HFFc6 (cell line): ENCODE data around the gene PADI1. TPM values are rescaled to one million over a fixed set of nuclear protein-coding genes. Genes with fewer than 3 reads are reported as not detected.

Experiments
- DNase-seq: peaks from one replicate; pipeline ENCODE4 v3.0.0-alpha.2; 2018
- H3K27ac Mint-ChIP-seq: 2 replicates; pipeline ENCODE4 v1.8.0; 2020; ENCODE audit warnings: mild to moderate bottlenecking, mixed read lengths
- H3K27me3 Mint-ChIP-seq: 2 replicates; pipeline ENCODE4 v1.8.0; 2021; ENCODE audit warnings: mild to moderate bottlenecking, moderate library complexity, mixed read lengths; ENCODE audit not compliant: insufficient read depth
- H3K36me3 Mint-ChIP-seq: 2 replicates; pipeline ENCODE4 v1.8.0; 2021; ENCODE audit warnings: low read depth, mixed read lengths
- H3K4me1 Mint-ChIP-seq: 2 replicates; pipeline ENCODE4 v1.8.0; 2020; ENCODE audit warnings: low read depth, mixed read lengths
- H3K4me3 Mint-ChIP-seq: 2 replicates; pipeline ENCODE4 v1.8.0; 2020; ENCODE audit warnings: mild to moderate bottlenecking, moderate library complexity, mixed read lengths
- H3K9me3 Mint-ChIP-seq: 2 replicates; pipeline ENCODE4 v1.8.0; 2020; ENCODE audit warnings: mild to moderate bottlenecking, mixed read lengths
- total RNA-seq, 6 experiments: library from RNA; stranded (reverse); fragmentation: NEBNext Ultra II Directional; extraction: Animal tissue kit (Norgen Biotek cat#: 25700); gene quantifications; 2 replicates in 1 of 6; 3 replicates in 5 of 6; pipeline ENCODE4 v1.2.3, GENCODE V29; 2021
- TF ChIP-seq, protein P1 (sequence below): fragments of 200-600 bp; sonication (generic); IDR thresholded peaks from 2 replicates; pipeline ENCODE4 v1.5.0; 2021; ENCODE audit warnings: antibody characterized with exemption, mild to moderate bottlenecking

PADI1 gene
- total RNA-seq, 6 experiments from 2014 or later = 0.11 to 0.95 (median 0.22) TPM; not detected in 1

DNA sequence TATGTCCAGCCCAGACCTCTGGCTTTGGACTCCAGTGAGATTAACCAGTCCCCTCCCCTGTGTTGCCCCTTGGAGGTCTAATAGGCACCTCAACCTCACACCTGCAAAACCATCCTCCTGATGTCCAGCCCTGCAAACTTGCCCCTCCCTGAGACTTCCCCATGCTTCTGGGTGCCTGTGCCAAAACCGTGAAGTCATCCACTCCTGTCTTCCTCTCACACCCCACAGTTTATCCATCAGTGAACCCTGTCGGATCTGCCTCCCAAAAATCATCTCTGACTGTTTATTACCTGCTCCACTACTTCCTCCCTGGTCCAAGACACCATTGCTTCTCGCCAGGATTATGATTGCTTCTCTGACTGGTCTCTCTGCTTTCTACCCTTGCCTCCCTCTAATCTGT lies 31.7 kb upstream of the PADI1 start:
- peak overlapping the region; percentile 36; the same call in 1 of the 2 replicates for H3K27ac Mint-ChIP-seq
- DNase-seq = no peak
- H3K9me3 Mint-ChIP-seq = peaks cover 6% of the 10 kb centered on the region
- H3K27me3 Mint-ChIP-seq = no peaks in the 10 kb centered on the region; the same call in none of the 2 replicates
- peaks cover 36% of the 10 kb centered on the region for H3K36me3 Mint-ChIP-seq
- no peak overlapping the region for H3K4me3 Mint-ChIP-seq
- peaks cover 67% of the 10 kb centered on the region for H3K4me1 Mint-ChIP-seq
- TF ChIP-seq, protein P1, sequence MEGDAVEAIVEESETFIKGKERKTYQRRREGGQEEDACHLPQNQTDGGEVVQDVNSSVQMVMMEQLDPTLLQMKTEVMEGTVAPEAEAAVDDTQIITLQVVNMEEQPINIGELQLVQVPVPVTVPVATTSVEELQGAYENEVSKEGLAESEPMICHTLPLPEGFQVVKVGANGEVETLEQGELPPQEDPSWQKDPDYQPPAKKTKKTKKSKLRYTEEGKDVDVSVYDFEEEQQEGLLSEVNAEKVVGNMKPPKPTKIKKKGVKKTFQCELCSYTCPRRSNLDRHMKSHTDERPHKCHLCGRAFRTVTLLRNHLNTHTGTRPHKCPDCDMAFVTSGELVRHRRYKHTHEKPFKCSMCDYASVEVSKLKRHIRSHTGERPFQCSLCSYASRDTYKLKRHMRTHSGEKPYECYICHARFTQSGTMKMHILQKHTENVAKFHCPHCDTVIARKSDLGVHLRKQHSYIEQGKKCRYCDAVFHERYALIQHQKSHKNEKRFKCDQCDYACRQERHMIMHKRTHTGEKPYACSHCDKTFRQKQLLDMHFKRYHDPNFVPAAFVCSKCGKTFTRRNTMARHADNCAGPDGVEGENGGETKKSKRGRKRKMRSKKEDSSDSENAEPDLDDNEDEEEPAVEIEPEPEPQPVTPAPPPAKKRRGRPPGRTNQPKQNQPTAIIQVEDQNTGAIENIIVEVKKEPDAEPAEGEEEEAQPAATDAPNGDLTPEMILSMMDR = no peak

DNA sequence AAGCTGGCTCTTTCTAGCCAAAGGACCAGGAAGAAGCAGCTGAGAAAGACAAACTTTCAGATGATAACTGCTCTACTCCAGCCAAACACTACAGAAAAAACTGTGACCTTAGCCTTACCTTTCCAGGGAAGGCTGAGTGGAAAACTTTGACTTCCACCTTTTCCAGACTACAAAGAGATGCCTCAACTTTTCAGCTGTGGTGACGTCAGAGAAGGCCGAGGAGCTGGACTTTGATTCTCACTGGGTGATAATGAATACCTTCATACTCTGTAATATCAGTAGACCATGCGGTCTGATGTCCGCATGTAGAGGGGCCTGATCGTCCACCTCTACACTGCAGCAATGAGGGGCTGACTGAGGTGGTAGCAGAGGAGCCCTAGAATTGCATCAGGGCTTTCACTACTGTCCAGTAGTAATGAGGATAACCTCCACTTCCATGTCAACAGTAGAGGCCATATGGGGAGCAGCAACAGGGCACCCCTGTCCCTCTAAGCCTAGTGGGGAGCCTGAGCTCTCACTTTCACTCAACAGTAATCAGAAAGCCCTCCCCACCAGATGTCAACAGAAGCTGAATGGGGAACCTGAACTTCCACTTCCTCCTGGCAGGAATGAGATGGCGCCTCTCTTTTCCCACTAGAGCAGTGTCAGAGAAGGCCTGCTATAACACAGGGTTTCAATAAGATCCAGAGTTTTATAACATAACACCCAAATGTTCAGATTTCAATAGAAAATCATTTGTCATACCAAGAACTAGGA lies 28.4 kb upstream of the PADI1 start:
- Mint-ChIP-seq H3K4me1 (peaks cover 60% of the 10 kb centered on the region), H3K9me3 (peaks cover 6% of the 10 kb centered on the region), H3K36me3 (peaks cover 41% of the 10 kb centered on the region), H3K27me3 (no peaks in the 10 kb centered on the region; the same call in none of the 2 replicates), H3K4me3 (no peak overlapping the region), H3K27ac (no peak overlapping the region; the same call in 1 of the 2 replicates)
- DNase-seq = no peak
- TF ChIP-seq, protein P1 = no peak

DNA sequence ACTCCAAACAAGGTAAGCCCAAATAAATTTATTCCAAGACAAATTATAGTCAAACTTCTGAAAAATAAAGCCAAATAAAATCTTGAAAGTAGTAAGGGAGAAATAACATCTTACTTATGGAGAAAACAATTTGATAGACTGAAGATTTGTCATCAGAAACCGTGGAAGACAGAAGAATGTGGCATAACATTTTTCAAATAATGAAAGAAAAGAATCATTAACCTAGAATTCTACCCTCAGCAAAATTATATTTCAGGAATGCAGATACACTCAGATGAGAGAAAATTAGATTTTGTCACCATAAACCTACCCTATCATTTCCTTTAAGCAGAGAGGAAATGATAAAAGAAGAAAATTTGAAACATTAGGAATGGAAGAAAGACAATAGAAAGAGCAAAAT lies 27.3 kb upstream of the PADI1 start:
- Mint-ChIP-seq H3K9me3 (peaks cover 6% of the 10 kb centered on the region), H3K27me3 (no peaks in the 10 kb centered on the region; the same call in none of the 2 replicates), H3K27ac (peak overlapping the region; percentile 44; the same call in 1 of the 2 replicates), H3K4me3 (no peak overlapping the region), H3K36me3 (peaks cover 41% of the 10 kb centered on the region), H3K4me1 (peaks cover 54% of the 10 kb centered on the region)
- DNase-seq = no peak
- TF ChIP-seq, protein P1 = no peak

DNA sequence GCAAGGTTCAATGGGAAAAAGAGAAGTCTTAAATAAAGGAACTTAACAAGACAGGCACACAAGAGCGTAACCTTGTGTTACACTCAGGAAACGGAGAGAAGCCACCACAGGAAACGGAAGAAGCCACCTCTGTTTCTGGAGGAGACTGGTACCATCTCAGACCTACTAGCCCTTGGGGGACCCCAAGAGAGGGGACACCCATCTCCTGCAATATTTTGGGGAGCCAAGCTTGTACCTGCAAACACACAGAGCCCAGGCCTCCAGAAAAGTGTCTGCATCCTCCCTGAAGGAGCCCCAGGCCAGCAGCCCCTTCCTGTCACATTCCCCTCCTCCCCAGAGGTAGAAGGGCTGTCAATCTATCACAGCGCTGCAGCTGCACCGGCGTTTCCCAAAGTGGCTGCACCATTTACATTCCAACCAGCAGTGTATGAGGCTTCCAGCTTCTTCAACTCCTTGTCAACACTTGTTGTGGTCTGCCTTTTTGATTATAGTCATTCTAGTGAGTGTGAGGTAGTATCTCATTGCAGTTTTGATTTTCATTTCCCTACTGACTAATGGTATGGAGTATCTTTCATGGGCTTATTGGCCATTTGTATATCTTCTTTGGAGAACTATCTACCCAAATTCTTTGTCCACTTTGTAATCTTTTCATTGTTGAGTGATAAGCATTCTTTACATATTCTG lies 23.0 kb upstream of the PADI1 start:
- TF ChIP-seq, protein P1 = no peak
- Mint-ChIP-seq H3K4me1 (peaks cover 52% of the 10 kb centered on the region), H3K27ac (no peak overlapping the region), H3K4me3 (no peak overlapping the region), H3K9me3 (peaks cover 4% of the 10 kb centered on the region; the same call in 1 of the 2 replicates), H3K27me3 (no peaks in the 10 kb centered on the region; the same call in 1 of the 2 replicates), H3K36me3 (peaks cover 15% of the 10 kb centered on the region)
- DNase-seq = no peak

DNA sequence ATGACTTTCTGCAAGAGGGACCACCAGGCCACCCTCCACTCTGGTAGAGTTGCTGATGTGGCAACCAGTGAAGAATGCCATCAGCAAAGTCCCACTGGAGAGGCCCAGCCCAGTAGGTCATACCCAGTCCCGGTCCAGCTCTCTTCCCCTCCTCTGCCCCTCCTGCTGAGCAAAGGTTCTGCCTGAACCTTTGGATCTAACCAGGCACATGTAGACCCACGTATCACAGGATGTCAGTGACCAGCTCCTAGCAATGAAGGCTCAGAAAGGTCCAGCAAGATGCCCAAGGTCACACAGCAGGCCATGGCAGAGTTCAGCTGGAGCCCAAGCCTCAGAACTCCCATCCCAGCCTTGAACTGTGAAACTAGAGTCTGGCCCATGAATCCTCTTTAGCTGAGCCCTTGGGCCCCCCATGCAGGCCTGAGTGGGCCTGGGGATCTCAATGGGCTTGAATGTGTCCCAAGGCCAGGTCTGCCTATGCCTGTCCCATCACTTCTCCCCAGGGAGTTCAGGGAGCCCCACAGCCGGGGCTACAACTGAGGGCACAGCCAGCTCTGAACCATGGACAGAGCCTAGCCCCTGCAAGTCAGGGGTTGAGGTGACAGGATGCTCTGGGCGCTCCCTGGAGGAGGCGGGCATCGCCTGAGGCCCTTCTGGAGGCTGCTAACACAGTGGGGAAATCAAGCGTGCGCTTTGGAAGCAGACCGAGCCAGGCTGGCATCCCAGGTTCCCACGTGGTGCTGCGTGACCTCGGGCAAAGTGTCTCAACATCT lies 21.4 kb upstream of the PADI1 start:
- Mint-ChIP-seq H3K4me1 (peaks cover 41% of the 10 kb centered on the region), H3K36me3 (peaks cover 11% of the 10 kb centered on the region), H3K9me3 (peaks cover 5% of the 10 kb centered on the region), H3K27ac (no peak overlapping the region), H3K27me3 (no peaks in the 10 kb centered on the region; the same call in 1 of the 2 replicates), H3K4me3 (no peak overlapping the region)
- TF ChIP-seq, protein P1 = no peak
- no peak for DNase-seq
